Nasal cavity respiratory epithelium epithelial cell of viscerocranial mucosa (primary cell): ENCODE results near the gene CCT7. TPM values are rescaled to one million over a fixed set of nuclear protein-coding genes. Genes with fewer than 3 reads are reported as not detected.

Experiments used
- total RNA-seq: library from RNA; depleted of rRNA; stranded (reverse); fragments of >200 nt; gene quantifications from 2 replicates; pipeline ENCODE4 v1.2.3, GENCODE V29; 2014

Gene CCT7
- 263 and 284 TPM in 2 replicates for total RNA-seq

GRCh38 chr2:73233932-73234832 is at the start of gene CCT7:
CCT7 (plus strand) TSS chr2:73234308; CDS start chr2:73234379, 71 bp downstream.

GRCh38 chr2:73202156-73203054 is 31.7 kb upstream of the CCT7 start, which contains the start of gene NOTO:
NOTO (plus strand) TSS chr2:73202574; CDS start chr2:73202667, 93 bp downstream.

GRCh38 chr2:73214120-73215035 is 19.7 kb upstream of the CCT7 start, which contains the start of gene SMYD5:
SMYD5 (plus strand) TSS chr2:73214245; CDS start chr2:73214267, 22 bp downstream.

GRCh38 chr2:73233154-73233931 is 765 bp upstream of the CCT7 start, which contains the start of gene PRADC1:
PRADC1 (minus strand) TSS chr2:73233239; CDS start chr2:73233160, 79 bp downstream.

GRCh38 chr2:73284296-73285158 is 50.4 kb downstream of the CCT7 start, which contains the start of gene FBXO41:
FBXO41 (minus strand) TSS chr2:73284478; CDS start chr2:73269630, 14,848 bp downstream.

GRCh38 chr2:73293534-73294171 is 59.5 kb downstream of the CCT7 start, which contains the start of gene EGR4:
EGR4 (minus strand) TSS chr2:73293548; CDS start chr2:73293317, 231 bp downstream.

Other genes with a start within 250 kb of the CCT7 start
- gene SFXN5, start 162.6 kb upstream of the CCT7 start, total RNA-seq: 3.4 and 13.8 TPM in 2 replicates
- gene RAB11FIP5, start 121.4 kb upstream of the CCT7 start, total RNA-seq: 23.6 and 44.9 TPM in 2 replicates
- gene NOTO, start 31.7 kb upstream of the CCT7 start, total RNA-seq: not detected in 2 replicates
- gene SMYD5, start 20.1 kb upstream of the CCT7 start, total RNA-seq: 20.2 and 28.8 TPM in 2 replicates
- 4.8 and 8.4 TPM in 2 replicates for gene PRADC1, start 1.1 kb upstream of the CCT7 start, total RNA-seq
- 2.4 and 3.4 TPM in 2 replicates for gene FBXO41, start 50.2 kb downstream of the CCT7 start, total RNA-seq
- not detected in 2 replicates for gene EGR4, start 59.2 kb downstream of the CCT7 start, total RNA-seq
- gene ALMS1, start 151.5 kb downstream of the CCT7 start, total RNA-seq: 9.6 and 18.9 TPM in 2 replicates